Choroid plexus epithelial cell (primary cell): ENCODE measurements around the gene PIK3R5.

ENCODE experiments used
- DNase-seq: peaks from one replicate; pipeline ENCODE4 v3.0.0-alpha.2; 2010; ENCODE audit warnings: low read depth
- H3K4me3 ChIP-seq: 2 replicates; pipeline ENCODE4 v1.5.1; 2011; ENCODE audit warnings: low read depth, mild to moderate bottlenecking, control low read depth, low read length, moderate library complexity
- CTCF ChIP-seq: conservative IDR thresholded peaks from 2 replicates; pipeline ENCODE4 v1.5.1; 2011; ENCODE audit warnings: low read depth, mild to moderate bottlenecking, control low read depth, inconsistent platforms, low read length, moderate library complexity

PIK3R5 gene

GRCh38 chr17:8893621-8894201, 71.8 kb downstream of the PIK3R5 start:
- no peak for DNase-seq
- TF ChIP-seq CTCF = no peak
- H3K4me3 ChIP-seq = no peak overlapping the region

GRCh38 chr17:8893059-8893458, 72.4 kb downstream of the PIK3R5 start:
- no peak for DNase-seq
- no peak overlapping the region for H3K4me3 ChIP-seq
- no peak for TF ChIP-seq CTCF

GRCh38 chr17:8892338-8892690, 73.2 kb downstream of the PIK3R5 start:
- H3K4me3 ChIP-seq = no peak overlapping the region
- no peak for DNase-seq
- no peak for TF ChIP-seq CTCF

GRCh38 chr17:8890671-8891070, 74.8 kb downstream of the PIK3R5 start:
- H3K4me3 ChIP-seq = no peak overlapping the region
- DNase-seq = no peak
- TF ChIP-seq CTCF = no peak

GRCh38 chr17:8889458-8890210, 75.9 kb downstream of the PIK3R5 start:
- no peak overlapping the region for H3K4me3 ChIP-seq
- DNase-seq = no peak
- no peak for TF ChIP-seq CTCF

- DNase-seq = no peak
- H3K4me3 ChIP-seq = no peak overlapping the region
- no peak for TF ChIP-seq CTCF
Observed at GRCh38 chr17:8888704-8889302, 76.7 kb downstream of the PIK3R5 start.
